ENCODE results near the gene TRAPPC14.

DNA sequence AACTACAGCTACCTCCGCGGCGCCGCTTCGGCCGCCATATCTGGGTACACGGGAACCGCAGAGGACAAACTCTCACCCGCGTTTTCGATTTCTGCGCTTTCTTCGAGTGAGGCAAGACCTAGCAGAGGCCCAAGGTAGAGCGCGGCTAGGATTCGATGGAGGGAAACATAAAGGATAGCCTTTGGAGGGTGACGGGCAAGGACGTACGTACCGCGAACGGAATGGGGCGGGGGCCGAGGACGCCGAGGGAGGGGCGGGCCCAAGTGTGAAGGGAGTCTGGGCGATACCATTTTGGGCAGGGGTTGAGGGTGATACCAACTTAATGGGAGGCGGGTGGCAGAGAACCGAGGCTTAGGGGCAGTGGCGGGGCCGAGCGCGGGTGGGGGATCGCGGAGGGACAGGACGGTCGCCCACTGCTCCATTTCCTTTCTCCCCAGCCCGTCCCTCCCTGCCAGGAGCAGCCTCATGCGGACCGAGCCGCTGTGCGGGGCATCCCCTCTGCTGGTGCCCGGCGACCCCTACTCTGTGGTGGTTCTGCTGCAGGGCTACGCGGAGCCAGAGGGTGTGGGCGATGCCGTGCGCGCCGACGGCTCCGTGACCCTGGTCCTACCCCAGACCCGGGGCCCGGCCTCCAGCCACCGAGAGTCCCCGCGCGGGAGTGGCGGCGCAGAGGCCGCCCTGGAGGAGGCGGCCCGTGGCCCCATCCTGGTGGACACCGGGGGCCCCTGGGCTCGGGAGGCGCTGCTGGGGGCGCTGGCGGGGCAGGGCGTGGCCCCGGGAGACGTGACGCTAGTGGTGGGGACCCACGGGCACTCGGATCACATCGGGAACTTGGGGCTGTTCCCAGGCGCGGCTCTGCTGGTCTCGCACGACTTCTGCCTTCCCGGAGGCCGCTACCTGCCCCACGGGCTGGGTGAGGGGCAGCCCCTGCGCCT is 31.3 kb downstream of the TRAPPC14 start, which contains the start of gene MBLAC1:
- TF ChIP-seq, protein P1, sequence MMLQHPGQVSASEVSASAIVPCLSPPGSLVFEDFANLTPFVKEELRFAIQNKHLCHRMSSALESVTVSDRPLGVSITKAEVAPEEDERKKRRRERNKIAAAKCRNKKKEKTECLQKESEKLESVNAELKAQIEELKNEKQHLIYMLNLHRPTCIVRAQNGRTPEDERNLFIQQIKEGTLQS (IDR thresholded peaks at IDR 0.05) = no peak
- TF ChIP-seq, protein P2, sequence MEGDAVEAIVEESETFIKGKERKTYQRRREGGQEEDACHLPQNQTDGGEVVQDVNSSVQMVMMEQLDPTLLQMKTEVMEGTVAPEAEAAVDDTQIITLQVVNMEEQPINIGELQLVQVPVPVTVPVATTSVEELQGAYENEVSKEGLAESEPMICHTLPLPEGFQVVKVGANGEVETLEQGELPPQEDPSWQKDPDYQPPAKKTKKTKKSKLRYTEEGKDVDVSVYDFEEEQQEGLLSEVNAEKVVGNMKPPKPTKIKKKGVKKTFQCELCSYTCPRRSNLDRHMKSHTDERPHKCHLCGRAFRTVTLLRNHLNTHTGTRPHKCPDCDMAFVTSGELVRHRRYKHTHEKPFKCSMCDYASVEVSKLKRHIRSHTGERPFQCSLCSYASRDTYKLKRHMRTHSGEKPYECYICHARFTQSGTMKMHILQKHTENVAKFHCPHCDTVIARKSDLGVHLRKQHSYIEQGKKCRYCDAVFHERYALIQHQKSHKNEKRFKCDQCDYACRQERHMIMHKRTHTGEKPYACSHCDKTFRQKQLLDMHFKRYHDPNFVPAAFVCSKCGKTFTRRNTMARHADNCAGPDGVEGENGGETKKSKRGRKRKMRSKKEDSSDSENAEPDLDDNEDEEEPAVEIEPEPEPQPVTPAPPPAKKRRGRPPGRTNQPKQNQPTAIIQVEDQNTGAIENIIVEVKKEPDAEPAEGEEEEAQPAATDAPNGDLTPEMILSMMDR (IDR thresholded peaks at IDR 0.05; ENCODE audit: low read depth, low read length, missing input control) = no peak
- TF ChIP-seq, protein P3, sequence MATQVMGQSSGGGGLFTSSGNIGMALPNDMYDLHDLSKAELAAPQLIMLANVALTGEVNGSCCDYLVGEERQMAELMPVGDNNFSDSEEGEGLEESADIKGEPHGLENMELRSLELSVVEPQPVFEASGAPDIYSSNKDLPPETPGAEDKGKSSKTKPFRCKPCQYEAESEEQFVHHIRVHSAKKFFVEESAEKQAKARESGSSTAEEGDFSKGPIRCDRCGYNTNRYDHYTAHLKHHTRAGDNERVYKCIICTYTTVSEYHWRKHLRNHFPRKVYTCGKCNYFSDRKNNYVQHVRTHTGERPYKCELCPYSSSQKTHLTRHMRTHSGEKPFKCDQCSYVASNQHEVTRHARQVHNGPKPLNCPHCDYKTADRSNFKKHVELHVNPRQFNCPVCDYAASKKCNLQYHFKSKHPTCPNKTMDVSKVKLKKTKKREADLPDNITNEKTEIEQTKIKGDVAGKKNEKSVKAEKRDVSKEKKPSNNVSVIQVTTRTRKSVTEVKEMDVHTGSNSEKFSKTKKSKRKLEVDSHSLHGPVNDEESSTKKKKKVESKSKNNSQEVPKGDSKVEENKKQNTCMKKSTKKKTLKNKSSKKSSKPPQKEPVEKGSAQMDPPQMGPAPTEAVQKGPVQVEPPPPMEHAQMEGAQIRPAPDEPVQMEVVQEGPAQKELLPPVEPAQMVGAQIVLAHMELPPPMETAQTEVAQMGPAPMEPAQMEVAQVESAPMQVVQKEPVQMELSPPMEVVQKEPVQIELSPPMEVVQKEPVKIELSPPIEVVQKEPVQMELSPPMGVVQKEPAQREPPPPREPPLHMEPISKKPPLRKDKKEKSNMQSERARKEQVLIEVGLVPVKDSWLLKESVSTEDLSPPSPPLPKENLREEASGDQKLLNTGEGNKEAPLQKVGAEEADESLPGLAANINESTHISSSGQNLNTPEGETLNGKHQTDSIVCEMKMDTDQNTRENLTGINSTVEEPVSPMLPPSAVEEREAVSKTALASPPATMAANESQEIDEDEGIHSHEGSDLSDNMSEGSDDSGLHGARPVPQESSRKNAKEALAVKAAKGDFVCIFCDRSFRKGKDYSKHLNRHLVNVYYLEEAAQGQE (IDR thresholded peaks at IDR 0.05) = peak; percentile 42
- no peak for TF ChIP-seq EGR1 (IDR thresholded peaks at IDR 0.05; ENCODE audit: low read depth in 2 of 2)
- TF ChIP-seq, protein P4, sequence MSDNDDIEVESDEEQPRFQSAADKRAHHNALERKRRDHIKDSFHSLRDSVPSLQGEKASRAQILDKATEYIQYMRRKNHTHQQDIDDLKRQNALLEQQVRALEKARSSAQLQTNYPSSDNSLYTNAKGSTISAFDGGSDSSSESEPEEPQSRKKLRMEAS (IDR thresholded peaks at IDR 0.05) = peak; percentile 47
- TF ChIP-seq RAD21 (IDR thresholded peaks at IDR 0.05) = peak in 1 of 2 donors; percentile 17
- TF ChIP-seq GABPA (IDR thresholded peaks at IDR 0.05 in 1 of 2, conservative IDR thresholded peaks at IDR 0.05 in 1 of 2) = peak in 1 of 2 donors; percentile 65
- peak; percentile 15 to 39 for TF ChIP-seq RXRA (IDR thresholded peaks at IDR 0.05)
- TF ChIP-seq SP1 (IDR thresholded peaks at IDR 0.05) = no peak
- no peak for TF ChIP-seq JUND (IDR thresholded peaks at IDR 0.05)
- TF ChIP-seq YY1 (IDR thresholded peaks at IDR 0.05) = peak; percentile 98
- TF ChIP-seq TAF1 (conservative IDR thresholded peaks at IDR 0.05) = no peak

All from liver (tissue), 3 donors.